Umbilical cord (tissue), 2 donors: Measurements from ENCODE around the gene SUGCT. TPM values are rescaled to one million over a fixed set of nuclear protein-coding genes. Genes with fewer than 3 reads are reported as not detected.

ENCODE experiments used
- DNase-seq: peaks from one replicate; pipeline ENCODE4 v3.0.0-alpha.2; 2015; ENCODE audit warnings: low spot score
- total RNA-seq: library from RNA; depleted of rRNA; stranded (reverse); fragments of >200 nt; gene quantifications from one replicate; pipeline ENCODE4 v1.2.3, GENCODE V29; 2014; ENCODE audit warnings: low replicate concordance; ENCODE audit not compliant: insufficient read depth

SUGCT gene
- total RNA-seq, 1 donor from 2014 or later = 33.5 TPM

GRCh38 chr7:40899636-40900507 is 765.1 kb downstream of the SUGCT start:
- DNase-seq = no peak

GRCh38 chr7:40903872-40904271 is 769.1 kb downstream of the SUGCT start:
- no peak for DNase-seq

GRCh38 chr7:40907286-40907685 is 772.5 kb downstream of the SUGCT start:
- DNase-seq = no peak

- DNase-seq = no peak
Measured at GRCh38 chr7:40909346-40909980, 774.7 kb downstream of the SUGCT start.

Other genes with a start within 250 kb of the SUGCT start
- 133 TPM for gene CDK13, start 184.7 kb upstream of the SUGCT start, total RNA-seq
- gene MPLKIP, start 383 bp upstream of the SUGCT start, total RNA-seq = 5.3 TPM